Measurements from ENCODE around the gene SERPINF2.
"Not testable (repeated sequence)": the region's sequence is repeated elsewhere in the genome, so short reads cannot be mapped to it uniquely, and the experiment has no call there.

The SERPINF2 gene

DNA sequence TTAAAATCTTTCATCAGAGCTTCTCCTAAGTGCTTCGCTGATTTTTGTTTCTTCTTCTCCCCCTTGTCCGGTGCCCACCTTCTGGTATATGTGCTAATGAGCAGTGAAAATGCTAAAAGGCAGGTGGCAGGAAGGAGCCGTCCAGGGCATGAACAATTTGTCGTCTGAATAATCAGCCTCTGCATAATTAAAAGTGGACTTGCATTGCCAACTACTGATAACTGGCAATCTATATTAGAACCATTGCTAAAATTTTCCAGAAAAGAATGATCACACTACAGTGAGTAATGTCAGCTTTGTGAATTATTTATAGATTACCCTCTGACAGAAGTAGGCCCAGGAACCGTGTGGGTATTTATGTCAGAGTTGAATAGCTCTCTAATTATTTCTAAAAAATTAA lies 47.3 kb downstream of the SERPINF2 start:
- no peak for DNase-seq (ENCODE audit: low read depth)

GRCh38 chr17:1792495-1793446 lies 50.1 kb downstream of the SERPINF2 start:
- no peak for DNase-seq (ENCODE audit: low read depth)

GRCh38 chr17:1793447-1793806 lies 50.8 kb downstream of the SERPINF2 start:
- DNase-seq (ENCODE audit: low read depth) = no peak

- no peak for DNase-seq (ENCODE audit: low read depth)
Measured at GRCh38 chr17:1796800-1797199, 54.1 kb downstream of the SERPINF2 start.

GRCh38 chr17:1797323-1797722 lies 54.7 kb downstream of the SERPINF2 start:
- DNase-seq (ENCODE audit: low read depth) = no peak

DNA sequence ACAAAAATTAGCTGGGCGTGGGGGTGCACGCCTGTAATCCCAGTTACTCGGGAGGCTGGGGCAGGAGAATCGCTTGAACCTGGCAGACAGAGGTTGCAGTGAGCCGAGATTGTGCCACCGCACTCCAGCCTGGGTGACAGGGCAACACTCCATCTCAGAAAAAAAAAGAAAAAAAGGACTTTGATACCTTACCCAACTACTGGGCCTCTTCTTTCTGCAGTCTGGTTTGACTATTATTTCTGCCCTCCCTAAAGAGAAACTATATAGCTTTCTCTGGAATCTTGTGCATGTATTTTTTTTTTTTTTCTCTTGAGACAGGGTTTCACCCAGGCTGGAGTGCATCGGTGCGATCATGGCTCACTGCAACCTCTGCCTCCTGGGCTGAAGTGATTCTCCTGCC lies 55.2 kb downstream of the SERPINF2 start:
- DNase-seq (ENCODE audit: low read depth) = not testable (repeated sequence)

DNA sequence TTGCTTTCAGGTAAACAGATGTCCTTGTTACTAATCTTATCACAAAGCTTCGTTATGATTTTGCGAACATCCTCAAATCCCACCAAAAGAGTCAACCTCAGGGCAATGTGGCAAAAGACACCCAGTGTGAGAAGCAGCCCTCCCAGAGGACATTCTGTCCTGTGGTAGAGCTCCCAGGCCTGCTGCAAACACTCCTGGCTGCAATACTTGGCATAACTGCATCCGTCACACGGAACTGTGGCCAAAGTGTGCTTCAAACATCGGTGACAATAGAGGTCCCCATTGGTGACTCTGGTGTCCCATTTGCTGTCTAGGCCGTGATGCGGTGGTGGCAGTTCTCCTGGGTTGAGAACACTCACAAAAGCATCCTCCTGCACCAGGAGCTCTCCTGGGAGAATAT lies 57.6 kb downstream of the SERPINF2 start:
- no peak for DNase-seq (ENCODE audit: low read depth)

- DNase-seq (ENCODE audit: low read depth) = no peak
Measured at GRCh38 chr17:1800712-1801111, 58.0 kb downstream of the SERPINF2 start.

GRCh38 chr17:1802429-1802828 lies 59.8 kb downstream of the SERPINF2 start:
- DNase-seq (ENCODE audit: low read depth) = no peak

GRCh38 chr17:1803280-1803679 lies 60.6 kb downstream of the SERPINF2 start:
- DNase-seq (ENCODE audit: low read depth) = no peak

Measured in fibroblast of the conjunctiva (primary cell).